HK-2 (cell line): ENCODE measurements around the gene BDH1.

Experiments
- DNase-seq: peaks from one replicate; pipeline ENCODE4 v3.0.0-alpha.2; 2018; ENCODE audit not compliant: unreplicated experiment

BDH1 gene

DNA sequence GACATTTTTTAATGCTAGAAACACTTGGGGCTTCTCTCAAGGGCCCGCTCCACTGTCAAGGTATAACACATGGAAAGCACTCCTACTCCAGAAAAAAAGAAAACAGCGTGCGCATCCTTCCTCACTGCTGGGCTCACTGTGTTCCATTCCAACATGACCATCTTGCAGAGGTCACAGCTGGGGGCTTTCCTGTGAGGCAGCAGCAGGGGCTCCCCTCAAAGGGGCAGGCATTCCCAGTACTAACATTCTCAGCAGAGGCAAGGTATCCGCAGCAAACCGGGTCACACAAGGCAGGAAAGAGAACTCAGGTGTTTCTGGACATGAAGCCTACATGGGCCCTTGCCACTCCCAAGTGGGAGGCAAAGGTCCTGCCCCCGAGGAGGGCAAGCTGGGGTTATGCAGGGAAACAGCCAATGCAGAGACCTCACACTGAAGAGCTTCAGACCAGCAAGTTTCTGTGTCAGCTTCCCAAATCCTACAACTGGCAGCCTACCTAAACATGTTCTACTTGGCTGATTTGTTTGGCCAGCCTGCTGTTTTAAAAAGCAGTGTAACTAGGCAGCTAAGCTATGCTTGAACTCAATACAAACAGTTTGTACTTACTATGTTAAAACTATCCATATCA, 6.4 kb downstream of the BDH1 start:
- no peak for DNase-seq

DNA sequence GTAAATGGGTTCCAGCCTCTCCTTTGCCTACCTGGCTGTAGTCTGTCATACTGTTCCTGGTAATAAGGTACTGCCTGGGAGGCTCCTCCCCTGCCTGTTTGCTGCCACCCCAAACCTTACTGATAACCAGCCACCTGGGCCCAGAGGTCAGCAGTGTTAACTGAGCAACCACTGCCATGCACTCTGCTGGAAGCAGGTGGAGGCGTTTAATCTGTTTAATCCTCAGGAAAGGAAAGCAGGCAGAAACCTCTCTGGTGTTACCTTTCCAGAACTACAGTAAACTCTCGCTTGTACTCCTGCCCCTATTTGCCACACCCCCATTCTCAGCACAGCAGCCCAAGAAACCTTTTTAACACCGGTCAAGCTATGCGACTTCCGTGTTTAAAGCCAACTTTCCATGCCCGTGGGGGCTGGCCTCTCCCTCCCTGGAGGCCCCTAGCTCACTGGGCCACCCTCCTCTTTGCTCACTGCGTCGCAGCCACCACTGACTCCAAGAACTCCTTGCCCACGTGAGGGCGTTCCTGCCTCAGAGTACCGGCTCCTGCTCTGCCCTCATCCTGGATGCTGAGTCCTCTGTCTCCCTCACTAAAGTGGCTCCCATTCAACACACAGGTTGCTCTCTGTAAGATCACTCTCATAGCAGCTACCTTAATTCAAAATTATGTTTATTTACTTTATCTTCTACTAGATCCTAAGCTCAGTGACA, 8.3 kb downstream of the BDH1 start:
- DNase-seq = no peak

- no peak for DNase-seq
Observed at GRCh38 chr3:197546307-197547085, 9.3 kb downstream of the BDH1 start.

GRCh38 chr3:197545571-197545970, 10.2 kb downstream of the BDH1 start:
- DNase-seq = no peak

- no peak for DNase-seq
Observed at GRCh38 chr3:197545101-197545500, 10.7 kb downstream of the BDH1 start.

DNA sequence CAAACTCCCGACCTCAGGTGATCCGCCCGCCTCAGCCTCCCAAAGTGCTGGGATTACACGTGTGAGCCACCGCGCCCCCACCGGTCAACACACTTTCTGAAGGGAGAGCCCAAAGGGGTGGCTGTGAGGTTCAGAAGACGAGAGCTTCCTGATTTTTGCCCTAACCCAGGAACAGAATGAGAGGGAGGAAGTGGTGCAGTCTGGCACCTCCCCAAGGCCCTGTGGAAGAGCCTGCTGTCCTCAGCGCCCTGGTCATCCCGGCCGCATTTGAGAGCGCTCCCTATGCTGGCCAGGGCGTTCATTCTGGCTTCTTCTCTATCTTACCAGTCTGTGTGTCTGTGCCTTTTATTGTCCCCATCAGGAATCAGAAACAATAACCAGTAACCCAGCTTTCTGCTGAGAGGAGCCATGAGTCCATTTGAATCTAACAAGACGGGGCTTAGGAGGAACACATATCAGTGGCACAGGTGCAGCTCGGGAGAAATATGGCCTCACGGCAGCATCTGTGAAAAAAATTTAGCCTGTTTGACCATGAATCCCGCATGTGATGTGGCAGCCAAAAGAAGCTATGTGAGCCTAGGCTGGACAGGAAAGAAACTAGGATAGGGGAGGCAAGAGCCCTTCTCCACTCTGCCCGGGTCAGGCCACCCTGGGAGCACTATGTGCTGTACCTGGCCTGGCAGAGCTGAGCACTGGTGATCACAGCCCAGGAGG, 12.9 kb downstream of the BDH1 start:
- no peak for DNase-seq

- no peak for DNase-seq
Observed at GRCh38 chr3:197541756-197542539, 13.8 kb downstream of the BDH1 start.

- DNase-seq = no peak
Observed at GRCh38 chr3:197540961-197541377, 14.8 kb downstream of the BDH1 start.

DNA sequence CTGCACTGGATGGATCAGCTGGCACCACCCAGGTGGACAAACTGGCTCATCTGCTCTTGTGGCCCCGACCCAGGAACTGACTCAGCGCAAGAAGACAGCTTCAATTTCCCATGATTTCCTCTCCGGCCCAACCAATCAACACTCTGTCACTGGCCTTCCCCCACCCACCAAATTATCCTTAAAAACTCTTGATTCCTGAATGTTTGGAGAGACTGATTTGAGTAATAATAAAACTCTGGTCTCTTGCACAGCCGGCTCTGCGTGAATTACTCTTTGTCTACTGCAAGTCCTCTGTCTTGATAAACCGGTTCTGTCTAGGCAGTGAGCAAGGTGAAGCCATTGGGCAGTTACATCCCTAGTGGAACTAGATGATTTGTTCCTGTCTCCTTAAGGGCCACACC, 16.1 kb downstream of the BDH1 start:
- DNase-seq = no peak

GRCh38 chr3:197533927-197534725, 21.6 kb downstream of the BDH1 start:
- no peak for DNase-seq

- DNase-seq = no peak
Observed at GRCh38 chr3:197533396-197533795, 22.4 kb downstream of the BDH1 start.

DNA sequence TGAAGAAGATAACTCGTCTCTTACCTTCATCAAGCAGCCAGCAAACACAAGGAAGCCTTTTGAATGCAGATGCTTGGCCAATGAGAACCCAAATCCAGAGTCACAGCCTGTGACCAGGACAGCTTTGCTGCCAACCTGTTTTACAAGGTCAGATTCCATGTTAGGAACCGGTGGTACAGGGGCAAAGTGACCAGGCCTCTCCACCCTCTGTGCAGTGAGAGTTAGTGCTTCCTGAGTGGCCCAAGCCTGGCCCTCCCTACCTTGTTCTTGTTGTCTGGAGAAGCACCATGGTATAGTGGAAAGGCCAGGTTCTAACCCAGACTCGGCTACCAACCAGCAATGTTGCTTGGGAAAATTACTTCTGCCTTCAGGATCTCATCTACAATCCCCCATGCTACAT, 23.4 kb downstream of the BDH1 start:
- DNase-seq = no peak

GRCh38 chr3:197528190-197528589, 27.6 kb downstream of the BDH1 start:
- no peak for DNase-seq

DNA sequence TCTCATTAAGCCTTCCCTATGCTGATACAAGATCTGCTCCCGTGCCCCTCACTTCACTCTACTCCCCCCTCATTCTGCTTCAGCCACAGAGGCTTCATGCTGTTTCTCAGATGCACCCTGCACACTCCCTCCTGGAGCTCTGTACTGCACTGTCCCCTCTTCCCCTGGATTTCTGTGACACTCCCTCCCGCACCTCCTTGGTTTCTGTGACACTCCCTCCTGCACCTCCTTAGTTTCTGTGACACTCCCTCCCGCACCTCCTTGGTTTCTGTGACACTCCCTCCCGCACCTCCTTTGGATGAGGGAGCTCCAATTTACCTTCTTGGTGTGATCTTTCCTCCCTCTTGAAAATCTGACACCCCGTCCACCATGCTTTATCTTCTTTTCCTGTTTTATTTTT, 28.2 kb downstream of the BDH1 start:
- DNase-seq = no peak

GRCh38 chr3:197525706-197526105, 30.1 kb downstream of the BDH1 start:
- no peak for DNase-seq

DNA sequence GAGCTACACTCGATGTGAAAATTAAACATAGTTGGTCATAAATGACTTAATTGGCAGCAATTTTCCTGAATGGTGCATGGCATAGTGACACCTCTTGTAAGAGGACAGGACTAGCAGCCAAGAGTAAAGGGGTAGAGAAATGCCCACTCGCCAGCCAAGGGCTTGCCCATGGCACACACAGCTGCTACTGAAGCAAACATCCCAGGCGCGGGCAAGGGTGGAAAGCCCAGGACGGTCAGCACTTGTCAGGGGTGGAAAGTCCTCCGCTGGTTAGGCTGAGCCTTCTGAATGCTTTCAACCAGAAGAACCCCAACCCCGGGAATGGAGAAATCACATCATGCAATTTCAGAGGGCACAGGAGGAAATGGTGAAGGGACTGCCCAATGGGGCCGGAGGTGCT, 31.6 kb downstream of the BDH1 start:
- no peak for DNase-seq

DNA sequence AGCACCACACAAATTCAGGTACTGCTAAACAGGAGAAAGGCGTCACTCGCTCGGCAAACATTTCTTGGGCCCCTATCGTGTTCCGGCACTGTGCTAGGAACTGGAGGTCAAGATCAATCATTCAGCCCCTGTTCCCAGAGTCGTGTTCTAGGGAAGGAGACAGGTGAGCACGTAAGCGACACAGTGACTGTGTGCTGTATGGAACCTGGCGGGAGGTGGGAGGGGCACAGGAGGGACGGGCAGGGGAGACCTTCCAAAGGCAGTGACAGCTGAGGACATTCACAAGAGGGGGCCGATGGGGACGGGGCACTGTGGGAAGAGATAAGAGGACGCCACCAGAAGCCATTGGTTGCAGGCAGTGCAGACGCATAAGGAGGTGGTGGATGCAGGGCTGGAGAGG, 32.2 kb downstream of the BDH1 start:
- no peak for DNase-seq

GRCh38 chr3:197522881-197523441, 32.8 kb downstream of the BDH1 start:
- no peak for DNase-seq

- DNase-seq = no peak
Observed at GRCh38 chr3:197522183-197522715, 33.5 kb downstream of the BDH1 start.
